ENCODE measurements around the gene LAIR1. TPM values are rescaled to one million over a fixed set of nuclear protein-coding genes. Genes with fewer than 3 reads are reported as not detected.
A peak's percentile ranks its signal among the peaks of the same experiment; 100 is the strongest.
"Not testable (repeated sequence)": the region's sequence is repeated elsewhere in the genome, so short reads cannot be mapped to it uniquely, and the experiment has no call there.

Gene LAIR1
- total RNA-seq, 2 experiments from 2014 or later = 4.3 TPM; not detected in 1

DNA sequence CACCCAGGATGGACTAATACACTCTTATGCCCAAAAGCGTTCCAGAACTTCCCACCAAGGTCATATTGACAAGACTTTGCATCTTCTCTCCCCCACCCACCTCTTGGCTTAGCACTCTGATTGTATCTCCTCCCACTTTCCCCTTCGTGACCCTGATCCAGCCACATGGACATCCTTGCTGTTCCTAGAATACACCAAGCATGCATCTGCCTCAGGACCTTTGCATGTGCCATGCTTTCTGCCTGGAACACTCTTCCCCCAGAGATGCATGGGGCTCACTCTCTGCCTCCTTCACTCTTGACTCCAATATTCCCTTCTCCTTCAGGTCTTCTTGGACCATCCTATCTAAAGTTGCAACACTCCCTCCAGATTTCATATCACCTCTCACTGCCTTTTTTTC, 16.2 kb upstream of the LAIR1 start:
- no TSS peak for BruUV-seq (replicated peaks)
- peaks cover 4% of the 10 kb centered on the region; the same call in 1 of the 2 replicates for H3K9me3 ChIP-seq (ENCODE audit: low read length)
- TF ChIP-seq, protein P1, sequence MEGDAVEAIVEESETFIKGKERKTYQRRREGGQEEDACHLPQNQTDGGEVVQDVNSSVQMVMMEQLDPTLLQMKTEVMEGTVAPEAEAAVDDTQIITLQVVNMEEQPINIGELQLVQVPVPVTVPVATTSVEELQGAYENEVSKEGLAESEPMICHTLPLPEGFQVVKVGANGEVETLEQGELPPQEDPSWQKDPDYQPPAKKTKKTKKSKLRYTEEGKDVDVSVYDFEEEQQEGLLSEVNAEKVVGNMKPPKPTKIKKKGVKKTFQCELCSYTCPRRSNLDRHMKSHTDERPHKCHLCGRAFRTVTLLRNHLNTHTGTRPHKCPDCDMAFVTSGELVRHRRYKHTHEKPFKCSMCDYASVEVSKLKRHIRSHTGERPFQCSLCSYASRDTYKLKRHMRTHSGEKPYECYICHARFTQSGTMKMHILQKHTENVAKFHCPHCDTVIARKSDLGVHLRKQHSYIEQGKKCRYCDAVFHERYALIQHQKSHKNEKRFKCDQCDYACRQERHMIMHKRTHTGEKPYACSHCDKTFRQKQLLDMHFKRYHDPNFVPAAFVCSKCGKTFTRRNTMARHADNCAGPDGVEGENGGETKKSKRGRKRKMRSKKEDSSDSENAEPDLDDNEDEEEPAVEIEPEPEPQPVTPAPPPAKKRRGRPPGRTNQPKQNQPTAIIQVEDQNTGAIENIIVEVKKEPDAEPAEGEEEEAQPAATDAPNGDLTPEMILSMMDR (conservative IDR thresholded peaks at IDR 0.05; ENCODE audit: low read length) = no peak
- TF ChIP-seq EZH2phosphoT487 (IDR thresholded peaks at IDR 0.05; ENCODE audit: borderline replicate concordance, low read depth, low read length) = no peak
- ChIA-PET POLR2A (no interaction called here), CTCF (ENCODE audit: unreplicated experiment) (no interaction called here)
- intact Hi-C loops (cut with micrococcal nuclease; ENCODE audit: unreplicated experiment) = no loop called here
- H3K79me2 ChIP-seq (ENCODE audit: insufficient read depth, low read depth, low read length) = no peaks in the 10 kb centered on the region
- no peaks in the 10 kb centered on the region for H3K9me2 ChIP-seq (ENCODE audit: insufficient read depth, low read length)
- H2AFZ ChIP-seq (ENCODE audit: low read length) = no peak overlapping the region
- H3K4me2 ChIP-seq (ENCODE audit: low read length) = no peak overlapping the region
- no peak overlapping the region for H3K4me3 ChIP-seq (ENCODE audit: low read depth, low read length, poor library complexity, severe bottlenecking)
- H3K4me1 ChIP-seq (ENCODE audit: insufficient read depth, low read length, poor library complexity, severe bottlenecking) = peaks cover 29% of the 10 kb centered on the region
- H3K36me3 ChIP-seq (ENCODE audit: insufficient read depth, low read length) = no peaks in the 10 kb centered on the region
- H3K27ac ChIP-seq (ENCODE audit: low read depth, low read length, poor library complexity, severe bottlenecking) = no peak overlapping the region
- H4K20me1 ChIP-seq (ENCODE audit: insufficient read depth, low read length) = no peaks in the 10 kb centered on the region
- no peak for DNase-seq (ENCODE audit: low spot score)

DNA sequence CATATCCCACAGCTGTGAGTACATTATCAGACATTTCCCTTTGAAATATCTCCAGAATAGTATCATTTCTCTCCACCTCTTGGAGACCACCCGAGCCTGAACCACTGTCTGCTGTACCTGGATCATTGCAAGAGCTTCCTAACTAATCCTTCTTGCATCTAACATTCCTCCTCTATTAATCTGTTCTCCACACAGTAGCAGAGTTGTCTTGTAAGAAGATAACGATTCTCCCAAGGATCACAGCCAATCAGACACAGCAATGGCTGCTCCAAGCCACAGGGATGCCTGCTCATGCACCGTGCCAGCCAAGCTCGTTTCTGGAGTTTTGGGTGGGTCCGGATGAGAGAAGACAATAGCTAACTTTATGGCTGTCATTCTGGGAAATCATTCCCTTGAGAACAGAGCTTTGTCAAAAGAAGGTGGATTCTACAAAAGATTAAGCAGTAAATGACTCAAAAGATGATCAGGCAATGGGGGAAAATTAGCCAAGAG, 14.5 kb upstream of the LAIR1 start:
- ChIA-PET CTCF (ENCODE audit: unreplicated experiment) (no interaction called here), POLR2A (interaction anchor here (0.5 to 0.6 kb wide), 2 partner anchors 17 to 703 kb away, joined by 3 read pairs; no protein-coding TSS in a partner anchor)
- no peaks in the 10 kb centered on the region for H3K9me2 ChIP-seq (ENCODE audit: insufficient read depth, low read length)
- BruUV-seq (replicated peaks) = no TSS peak
- intact Hi-C loops (cut with micrococcal nuclease; ENCODE audit: unreplicated experiment) = no loop called here
- H4K20me1 ChIP-seq (ENCODE audit: insufficient read depth, low read length) = no peaks in the 10 kb centered on the region
- H3K4me2 ChIP-seq (ENCODE audit: low read length) = peak overlapping the region; percentile 10
- peaks cover 29% of the 10 kb centered on the region for H3K4me1 ChIP-seq (ENCODE audit: insufficient read depth, low read length, poor library complexity, severe bottlenecking)
- H3K36me3 ChIP-seq (ENCODE audit: insufficient read depth, low read length) = no peaks in the 10 kb centered on the region
- TF ChIP-seq EZH2phosphoT487 (IDR thresholded peaks at IDR 0.05; ENCODE audit: borderline replicate concordance, low read depth, low read length) = no peak
- TF ChIP-seq, protein P1 (conservative IDR thresholded peaks at IDR 0.05; ENCODE audit: low read length) = no peak
- H2AFZ ChIP-seq (ENCODE audit: low read length) = no peak overlapping the region
- no peak overlapping the region for H3K27ac ChIP-seq (ENCODE audit: low read depth, low read length, poor library complexity, severe bottlenecking)
- no peaks in the 10 kb centered on the region for H3K79me2 ChIP-seq (ENCODE audit: insufficient read depth, low read depth, low read length)
- no peak for DNase-seq (ENCODE audit: low spot score)
- H3K4me3 ChIP-seq (ENCODE audit: low read depth, low read length, poor library complexity, severe bottlenecking) = no peak overlapping the region
- peaks cover 4% of the 10 kb centered on the region; the same call in 1 of the 2 replicates for H3K9me3 ChIP-seq (ENCODE audit: low read length)

DNA sequence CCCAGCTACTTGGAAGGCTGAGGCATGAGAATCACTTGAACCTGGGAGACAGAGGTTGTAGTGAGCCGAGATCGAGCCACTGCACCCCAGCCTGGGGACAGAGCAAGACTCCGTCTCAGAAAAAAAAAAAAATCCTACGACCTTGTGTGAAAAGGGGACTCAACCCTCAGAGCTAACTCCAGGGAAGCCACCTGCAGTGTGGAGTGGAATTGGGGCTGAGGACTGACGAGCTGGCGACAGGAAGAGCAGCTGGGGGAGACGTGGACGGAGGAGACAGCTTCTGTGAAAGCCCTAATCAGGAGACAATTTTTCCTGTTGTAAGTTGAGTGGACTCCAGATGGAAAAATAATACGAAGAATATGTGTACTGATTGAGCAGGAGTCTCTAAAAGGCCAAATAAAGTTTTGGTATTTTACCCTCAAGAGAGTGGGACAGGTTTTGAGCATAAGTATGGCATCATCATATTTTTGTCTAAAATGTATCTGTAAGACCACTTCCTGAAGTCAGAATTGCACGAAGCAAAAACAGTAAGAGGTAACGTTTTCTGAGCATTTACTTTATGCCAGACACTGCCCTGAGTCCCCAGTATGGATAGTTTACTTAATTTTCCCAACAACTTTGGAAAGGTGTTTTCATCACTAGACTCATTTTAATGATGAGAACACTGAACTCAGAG, 12.0 kb upstream of the LAIR1 start:
- CTCF ChIA-PET (ENCODE audit: unreplicated experiment) = no interaction called here
- H3K79me2 ChIP-seq (ENCODE audit: insufficient read depth, low read depth, low read length) = no peaks in the 10 kb centered on the region
- intact Hi-C loops (cut with micrococcal nuclease; ENCODE audit: unreplicated experiment) = no loop called here
- H4K20me1 ChIP-seq (ENCODE audit: insufficient read depth, low read length) = no peaks in the 10 kb centered on the region
- H3K4me2 ChIP-seq (ENCODE audit: low read length) = peak overlapping the region; percentile 10; the same call in 1 of the 2 replicates
- no peak overlapping the region for H2AFZ ChIP-seq (ENCODE audit: low read length)
- no TSS peak for BruUV-seq (replicated peaks)
- no peak overlapping the region for H3K27ac ChIP-seq (ENCODE audit: low read depth, low read length, poor library complexity, severe bottlenecking)
- no peaks in the 10 kb centered on the region for H3K36me3 ChIP-seq (ENCODE audit: insufficient read depth, low read length)
- DNase-seq (ENCODE audit: low spot score) = no peak
- POLR2A ChIA-PET = interaction anchor here (0.6 kb wide), 1 partner anchor 58 kb away, joined by 4 read pairs; no protein-coding TSS in a partner anchor
- TF ChIP-seq, protein P1 (conservative IDR thresholded peaks at IDR 0.05; ENCODE audit: low read length) = no peak
- no peak for TF ChIP-seq EZH2phosphoT487 (IDR thresholded peaks at IDR 0.05; ENCODE audit: borderline replicate concordance, low read depth, low read length)
- no peaks in the 10 kb centered on the region for H3K9me2 ChIP-seq (ENCODE audit: insufficient read depth, low read length)
- H3K9me3 ChIP-seq (ENCODE audit: low read length) = peaks cover 4% of the 10 kb centered on the region; the same call in 1 of the 2 replicates
- H3K4me1 ChIP-seq (ENCODE audit: insufficient read depth, low read length, poor library complexity, severe bottlenecking) = peaks cover 40% of the 10 kb centered on the region
- no peak overlapping the region for H3K4me3 ChIP-seq (ENCODE audit: low read depth, low read length, poor library complexity, severe bottlenecking)

DNA sequence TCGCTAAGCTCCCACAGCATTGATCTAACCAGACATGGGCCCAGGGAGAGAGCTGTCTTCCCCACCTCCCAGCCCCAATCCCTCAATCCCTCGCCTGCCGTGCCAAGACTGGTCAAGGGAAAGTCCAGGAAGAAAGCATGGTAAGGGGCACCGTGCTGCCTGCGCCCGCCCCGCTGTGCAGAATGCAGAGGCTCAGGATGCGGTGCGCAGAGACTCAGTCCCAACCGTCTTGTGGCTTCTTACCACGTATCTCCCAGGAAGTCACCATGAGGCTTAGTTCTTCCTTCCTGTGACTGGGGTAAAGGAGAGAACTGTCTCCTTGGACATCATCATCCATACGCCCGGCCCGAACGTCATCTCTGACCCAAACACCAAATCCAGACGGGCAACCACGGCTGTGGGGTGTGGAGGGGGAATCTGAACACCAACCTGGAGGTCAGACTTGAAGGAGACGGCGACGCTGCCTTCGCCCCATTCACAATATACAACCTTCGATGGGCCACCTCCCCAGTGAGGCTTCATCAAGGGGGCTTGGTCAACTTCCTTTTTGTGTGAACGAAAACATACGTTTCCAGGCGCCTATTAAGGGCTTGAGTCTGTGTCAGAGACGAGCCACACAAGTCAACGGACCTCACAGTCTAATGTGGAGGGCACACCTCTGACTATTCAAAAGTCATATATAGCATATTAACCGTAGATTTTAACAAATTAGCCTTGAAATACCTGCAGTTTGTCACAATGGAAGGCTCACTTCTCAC, 10.6 kb upstream of the LAIR1 start:
- H4K20me1 ChIP-seq (ENCODE audit: insufficient read depth, low read length); H3K79me2 ChIP-seq (ENCODE audit: insufficient read depth, low read depth, low read length); intact Hi-C loops (cut with micrococcal nuclease; ENCODE audit: unreplicated experiment); H3K4me3 ChIP-seq (ENCODE audit: low read depth, low read length, poor library complexity, severe bottlenecking); H3K27ac ChIP-seq (ENCODE audit: low read depth, low read length, poor library complexity, severe bottlenecking); POLR2A ChIA-PET; H3K9me3 ChIP-seq (ENCODE audit: low read length); H2AFZ ChIP-seq (ENCODE audit: low read length); H3K36me3 ChIP-seq (ENCODE audit: insufficient read depth, low read length); BruUV-seq (replicated peaks); H3K4me2 ChIP-seq (ENCODE audit: low read length); DNase-seq (ENCODE audit: low spot score); CTCF ChIA-PET (ENCODE audit: unreplicated experiment); H3K9me2 ChIP-seq (ENCODE audit: insufficient read depth, low read length): not testable (repeated sequence)
- peaks cover 51% of the 10 kb centered on the region for H3K4me1 ChIP-seq (ENCODE audit: insufficient read depth, low read length, poor library complexity, severe bottlenecking)
